ENCODE results near the gene KLHL11.

DNA sequence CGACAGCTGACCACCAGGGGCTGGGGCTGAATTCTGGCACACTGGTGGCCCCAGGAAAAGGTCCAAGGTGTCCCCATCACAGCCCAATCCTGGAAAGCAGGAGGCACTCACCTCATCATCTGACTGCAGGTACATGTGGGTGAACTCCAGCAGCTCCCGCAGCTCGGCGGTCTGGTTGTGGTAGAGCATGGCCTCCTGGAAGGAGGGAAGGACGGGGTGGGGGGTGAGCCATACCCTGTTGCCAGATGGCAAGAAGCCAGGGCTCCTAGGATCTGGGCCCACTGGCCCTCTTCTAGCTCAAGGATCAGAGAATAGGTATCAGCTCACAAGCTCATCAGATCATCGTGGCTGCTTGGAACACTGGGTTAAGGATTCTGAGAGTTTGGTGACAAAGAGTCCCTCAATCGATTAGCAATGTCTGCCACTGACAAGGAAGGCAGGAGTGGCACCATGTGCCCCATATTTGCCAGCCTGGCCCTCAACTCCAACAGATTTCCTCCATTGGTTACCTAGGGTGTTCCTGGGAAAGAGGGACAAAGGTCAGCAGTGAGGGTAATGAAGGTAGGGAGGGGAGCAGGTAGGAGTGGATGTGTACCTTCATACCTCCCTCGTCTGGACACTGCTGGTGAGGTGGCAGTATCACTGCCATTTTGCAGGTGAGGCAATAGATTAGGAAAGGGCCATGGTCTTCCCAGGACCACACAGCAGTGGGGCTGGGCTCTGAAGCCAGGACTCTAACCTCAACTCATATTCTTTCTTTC, 58.4 kb downstream of the KLHL11 start:
- TF ChIP-seq CTCF (conservative IDR thresholded peaks at IDR 0.05 in 1 of 2, IDR thresholded peaks at IDR 0.05 in 1 of 2; ENCODE audit: extremely low read depth in 1 of 2, insufficient read depth in 1 of 2, low read depth in 1 of 2, low read length in 2 of 2) = no peak
- no peak for TF ChIP-seq EZH2 (IDR thresholded peaks at IDR 0.05; ENCODE audit: borderline replicate concordance, low read length)

Data from mammary epithelial cell (primary cell).